DMS114 treated with DMSO at 0.1 percent for 48 hours (cell line): Measurements from ENCODE around the gene AGPAT3.

Experiments
- DNase-seq: peaks from one replicate; lab custom pipeline; 2025; ENCODE audit not compliant: unreplicated experiment; lab: John Stamatoyannopoulos, UW

AGPAT3 gene

GRCh38 chr21:43951911-43952703 is 87.1 kb downstream of the AGPAT3 start:
- no peak for DNase-seq

- no peak for DNase-seq
These were observed 88.0 kb downstream of the AGPAT3 start for GRCh38 chr21:43953021-43953420.

GRCh38 chr21:43954042-43954441 is 89.0 kb downstream of the AGPAT3 start:
- no peak for DNase-seq

- DNase-seq, result no peak
These were observed 89.9 kb downstream of the AGPAT3 start for GRCh38 chr21:43954896-43955295.

GRCh38 chr21:43956019-43956669 is 91.1 kb downstream of the AGPAT3 start:
- no peak for DNase-seq

GRCh38 chr21:43956670-43957035 is 91.6 kb downstream of the AGPAT3 start:
- no peak for DNase-seq

GRCh38 chr21:43957128-43957571 is 92.1 kb downstream of the AGPAT3 start:
- DNase-seq, result no peak

GRCh38 chr21:43957611-43958362 is 92.8 kb downstream of the AGPAT3 start:
- no peak for DNase-seq

GRCh38 chr21:43958364-43959158 is 93.5 kb downstream of the AGPAT3 start:
- DNase-seq, result no peak

- no peak for DNase-seq
These were observed 94.5 kb downstream of the AGPAT3 start for GRCh38 chr21:43959231-43960116.

- DNase-seq, result no peak
These were observed 96.4 kb downstream of the AGPAT3 start for GRCh38 chr21:43961382-43961909.

GRCh38 chr21:43965911-43966585 is 101.0 kb downstream of the AGPAT3 start:
- no peak for DNase-seq

GRCh38 chr21:43966946-43967512 is 102.0 kb downstream of the AGPAT3 start:
- no peak for DNase-seq

GRCh38 chr21:43967981-43968380 is 103.0 kb downstream of the AGPAT3 start:
- DNase-seq, result no peak

- no peak for DNase-seq
These were observed 103.5 kb downstream of the AGPAT3 start for GRCh38 chr21:43968410-43969114.

GRCh38 chr21:43969115-43969444 is 104.1 kb downstream of the AGPAT3 start:
- DNase-seq, result no peak

- DNase-seq, result no peak
These were observed 105.5 kb downstream of the AGPAT3 start for GRCh38 chr21:43970551-43970950.

- no peak for DNase-seq
These were observed 106.4 kb downstream of the AGPAT3 start for GRCh38 chr21:43971201-43971991.
